Spleen (tissue), 11 donors: ENCODE data around the gene RNASE13. TPM values are rescaled to one million over a fixed set of nuclear protein-coding genes. Genes with fewer than 3 reads are reported as not detected.

Experiments
- DNase-seq: peaks from one replicate; pipeline ENCODE4 v3.0.0-alpha.2; 2020
- H3K27ac ChIP-seq, 8 donors: fragments of 200-600 bp; sonication (generic) in 7 of 8; 1 replicate in 4 of 8; 2 replicates in 4 of 8; pipeline versions ENCODE4 v1.5.0 to v1.8.0; 2016 to 2021; ENCODE audit warnings: inconsistent platforms in 4 of 8, mild to moderate bottlenecking in 4 of 8, moderate library complexity in 1 of 8
- H3K27me3 ChIP-seq, 7 donors: fragments of 200-600 bp; sonication (generic) in 6 of 7; replicated peaks in 1 of 7; 1 replicate in 4 of 7; 2 replicates in 3 of 7; pipeline versions ENCODE4 v1.5.0 to v1.8.0; 2016 to 2021; ENCODE audit warnings: inconsistent platforms in 3 of 7, mild to moderate bottlenecking in 1 of 7
- H3K36me3 ChIP-seq, 6 donors: fragments of 200-600 bp; sonication (generic) in 5 of 6; 1 replicate in 4 of 6; 2 replicates in 2 of 6; pipeline versions ENCODE4 v1.5.0 to v1.8.0; 2016 to 2021; ENCODE audit warnings: inconsistent platforms in 2 of 6
- H3K4me1 ChIP-seq, 6 donors: fragments of 200-600 bp; sonication (generic) in 5 of 6; 1 replicate in 3 of 6; 2 replicates in 3 of 6; pipeline versions ENCODE4 v1.5.0 to v1.8.0; 2016 to 2021; ENCODE audit warnings: inconsistent platforms in 3 of 6
- H3K4me3 ChIP-seq, 8 donors: fragments of 200-600 bp; sonication (generic) in 7 of 8; 1 replicate in 4 of 8; 2 replicates in 4 of 8; pipeline versions ENCODE4 v1.5.0 to v1.8.0; 2016 to 2021; ENCODE audit warnings: inconsistent platforms in 4 of 8, mild to moderate bottlenecking in 4 of 8, moderate library complexity in 2 of 8
- H3K9me3 ChIP-seq, 8 donors: fragments of 200-600 bp; sonication (generic) in 7 of 8; 1 replicate in 4 of 8; 2 replicates in 4 of 8; pipeline versions ENCODE4 v1.5.0 to v1.8.0; 2016 to 2021; ENCODE audit warnings: inconsistent platforms in 4 of 8
- POLR2A ChIP-seq, 3 donors: fragments of 450-650 bp; IDR thresholded peaks; one replicate each; pipeline ENCODE4 v1.5.1; 2017; ENCODE audit warnings: antibody characterized with exemption in 3 of 3, mild to moderate bottlenecking in 1 of 3
- POLR2AphosphoS5 ChIP-seq, 3 donors: sonication (generic); formaldehyde crosslinking; IDR thresholded peaks; one replicate each; pipeline ENCODE4 v1.5.1; 2017; ENCODE audit warnings: antibody characterized with exemption in 3 of 3
- WGBS, 5 donors: extraction: QIAGEN DNeasy Blood & Tissue Kit in 3 of 5; methylation state at CpG; one replicate each; pipeline versions ENCODE4 v1.1.5 to v1.1.7; 2013 to 2018; 5-methylcytosine and 5-hydroxymethylcytosine counted together
- intact Hi-C: fragments of 100-400 bp; cut with DNase I; formaldehyde crosslinking; loops from one replicate; pipeline ENCODE4 v1.15.0; 2023; ENCODE audit warnings: low total_unique reads
- polyA plus RNA-seq, 3 donors: library from polyadenylated mRNA; stranded (reverse); fragments of 200-250 nt; gene quantifications; one replicate each; pipeline ENCODE4 v1.2.1, GENCODE V29; 2013
- total RNA-seq, 7 donors: library from RNA; depleted of rRNA in 3 of 7; stranded (reverse); fragments of >200 nt in 3 of 7; fragmentation: NEBNext Ultra II Directional in 4 of 7; extraction: Animal tissue kit (Norgen Biotek cat#: 25700) in 4 of 7; gene quantifications; one replicate each; pipeline versions ENCODE4 v1.1.0 to v1.2.1, GENCODE V29; 2016 to 2021
- TF ChIP-seq, protein P1 (sequence below), 11 experiments: fragments of 200-600 bp in 7 of 11; fragments of 450-650 bp in 4 of 11; sonication (generic) in 4 of 11; IDR thresholded peaks in 8 of 11; conservative IDR thresholded peaks in 3 of 11; 1 replicate in 7 of 11; 2 replicates in 4 of 11; pipeline versions ENCODE4 v1.4.0 to v1.8.0; 2016 to 2021; ENCODE audit warnings: antibody characterized with exemption in 11 of 11, inconsistent platforms in 4 of 11, mild to moderate bottlenecking in 1 of 11
- donor health status: healthy with polysubstance abuse.
- donor health status: DM: no; HTN: no; CAD: no; lungs with moderate emphysema.
- donor health status: DM: no; HTN: no; CAD: no.
- donor health status: Bipolar disorder and iron deficiency.
- donor health status: healthy.
- donor health status: DM: no; HTN: no; CAD: no.
- donor health status: DM: yes; HTN: yes; CAD: no.

RNASE13 gene
- total and polyA plus RNA-seq, 10 donors = 0.30 TPM; not detected in 9

DNA sequence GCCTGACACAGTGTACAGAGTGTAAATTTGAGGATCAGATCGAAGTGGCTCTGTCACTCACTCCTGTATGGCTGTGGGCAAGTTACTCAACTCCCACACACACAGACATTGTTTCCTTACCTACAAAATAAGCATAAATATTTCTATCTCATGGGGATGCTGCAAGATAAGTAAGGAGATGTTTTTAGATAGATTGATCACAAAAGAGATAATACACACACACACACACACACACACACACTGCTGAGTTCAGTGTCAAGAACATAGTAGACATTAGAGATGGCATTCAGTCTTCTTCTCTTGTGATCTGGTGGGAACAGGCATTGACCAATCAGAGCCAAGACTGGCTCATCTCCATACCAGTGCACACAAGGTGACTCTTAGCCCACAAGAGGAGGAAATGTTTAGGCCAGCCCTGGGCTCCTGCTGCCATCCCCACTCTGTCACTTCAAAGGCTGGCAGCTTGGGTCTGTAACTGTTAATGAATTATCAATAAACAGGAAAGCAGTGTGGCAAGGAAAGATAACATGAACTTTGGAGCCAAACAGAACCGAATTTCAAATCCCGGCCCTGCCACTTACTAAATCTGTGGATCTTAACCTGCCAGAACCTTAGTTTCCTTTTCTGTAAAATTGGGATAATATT is 19.6 kb upstream of the RNASE13 start:
- peak overlapping the region in 6 of 8 donors; percentile 33 to 67 (median 42) for H3K27ac ChIP-seq
- 50 to 78% (median 69%) methylated on average over 3 of the region's 3 CpGs for WGBS, 5 donors
- peaks cover 0 to 6% (median 0%) of the 10 kb centered on the region in 7 donors for H3K27me3 ChIP-seq
- H3K4me1 ChIP-seq = peaks cover 0 to 46% (median 22%) of the 10 kb centered on the region in 6 donors
- no peak overlapping the region for H3K4me3 ChIP-seq
- no peaks in the 10 kb centered on the region for H3K9me3 ChIP-seq
- no peaks in the 10 kb centered on the region for H3K36me3 ChIP-seq
- intact Hi-C loops = no loop called here
- DNase-seq = no peak
- TF ChIP-seq, protein P1, sequence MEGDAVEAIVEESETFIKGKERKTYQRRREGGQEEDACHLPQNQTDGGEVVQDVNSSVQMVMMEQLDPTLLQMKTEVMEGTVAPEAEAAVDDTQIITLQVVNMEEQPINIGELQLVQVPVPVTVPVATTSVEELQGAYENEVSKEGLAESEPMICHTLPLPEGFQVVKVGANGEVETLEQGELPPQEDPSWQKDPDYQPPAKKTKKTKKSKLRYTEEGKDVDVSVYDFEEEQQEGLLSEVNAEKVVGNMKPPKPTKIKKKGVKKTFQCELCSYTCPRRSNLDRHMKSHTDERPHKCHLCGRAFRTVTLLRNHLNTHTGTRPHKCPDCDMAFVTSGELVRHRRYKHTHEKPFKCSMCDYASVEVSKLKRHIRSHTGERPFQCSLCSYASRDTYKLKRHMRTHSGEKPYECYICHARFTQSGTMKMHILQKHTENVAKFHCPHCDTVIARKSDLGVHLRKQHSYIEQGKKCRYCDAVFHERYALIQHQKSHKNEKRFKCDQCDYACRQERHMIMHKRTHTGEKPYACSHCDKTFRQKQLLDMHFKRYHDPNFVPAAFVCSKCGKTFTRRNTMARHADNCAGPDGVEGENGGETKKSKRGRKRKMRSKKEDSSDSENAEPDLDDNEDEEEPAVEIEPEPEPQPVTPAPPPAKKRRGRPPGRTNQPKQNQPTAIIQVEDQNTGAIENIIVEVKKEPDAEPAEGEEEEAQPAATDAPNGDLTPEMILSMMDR (IDR thresholded peaks at IDR 0.05 in 8 of 11, conservative IDR thresholded peaks at IDR 0.05 in 3 of 11) = no peak
- TF ChIP-seq POLR2A (IDR thresholded peaks at IDR 0.05) (no peak), POLR2AphosphoS5 (IDR thresholded peaks at IDR 0.05) (no peak)

GRCh38 chr14:21053184-21054122 is 18.8 kb upstream of the RNASE13 start:
- Histone ChIP-seq H3K27ac (peak overlapping the region in 5 of 8 donors; percentile 35 to 67 (median 42)), H3K36me3 (no peaks in the 10 kb centered on the region), H3K4me3 (no peak overlapping the region), H3K9me3 (no peaks in the 10 kb centered on the region), H3K27me3 (peaks cover 0 to 6% (median 0%) of the 10 kb centered on the region in 7 donors), H3K4me1 (peaks cover 0 to 48% (median 22%) of the 10 kb centered on the region in 6 donors)
- TF ChIP-seq, protein P1 (IDR thresholded peaks at IDR 0.05 in 8 of 11, conservative IDR thresholded peaks at IDR 0.05 in 3 of 11) = no peak
- no peak for TF ChIP-seq POLR2AphosphoS5 (IDR thresholded peaks at IDR 0.05)
- TF ChIP-seq POLR2A (IDR thresholded peaks at IDR 0.05) = no peak
- WGBS, 5 donors = 81 to 90% (median 87%) methylated on average over 20 of the region's 20 CpGs
- intact Hi-C loops = no loop called here
- no peak for DNase-seq

- H3K4me3 ChIP-seq = no peak overlapping the region
- H3K4me1 ChIP-seq = peaks cover 0 to 34% (median 13%) of the 10 kb centered on the region in 6 donors
- no peak overlapping the region for H3K27ac ChIP-seq
- no peaks in the 10 kb centered on the region for H3K36me3 ChIP-seq
- H3K9me3 ChIP-seq = no peaks in the 10 kb centered on the region
- DNase-seq = no peak
- TF ChIP-seq, protein P1 (IDR thresholded peaks at IDR 0.05 in 8 of 11, conservative IDR thresholded peaks at IDR 0.05 in 3 of 11) = no peak
- TF ChIP-seq POLR2AphosphoS5 (IDR thresholded peaks at IDR 0.05) = no peak
- no peak for TF ChIP-seq POLR2A (IDR thresholded peaks at IDR 0.05)
- intact Hi-C loops = no loop called here
- 38 to 59% (median 53%) methylated on average over 3 of the region's 3 CpGs for WGBS, 5 donors
- H3K27me3 ChIP-seq = peaks cover 0 to 6% (median 0%) of the 10 kb centered on the region in 7 donors
Observed at GRCh38 chr14:21050597-21050996, 16.0 kb upstream of the RNASE13 start.

DNA sequence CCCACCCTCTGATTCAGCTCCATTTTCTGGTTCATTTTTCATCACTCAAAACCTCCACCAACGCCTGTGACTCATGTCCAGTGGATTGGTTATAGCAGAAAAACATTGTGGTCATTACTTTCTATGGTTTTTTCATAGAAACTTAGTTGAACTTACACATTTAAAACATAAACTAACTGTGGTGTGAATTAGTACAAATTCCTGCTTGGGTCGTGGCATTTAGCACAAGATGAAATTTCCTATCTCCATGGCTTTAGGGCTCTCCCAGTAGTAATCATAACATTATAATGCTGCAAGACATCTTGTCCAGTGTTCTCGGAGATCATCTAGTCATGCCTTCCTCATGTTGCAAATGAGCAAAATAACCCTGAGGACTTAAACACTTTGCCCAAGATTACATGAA is 14.7 kb upstream of the RNASE13 start:
- WGBS, 5 donors = 65 to 85% (median 74%) methylated on average over 3 of the region's 3 CpGs
- no peak for DNase-seq
- no peaks in the 10 kb centered on the region for H3K9me3 ChIP-seq
- peaks cover 0 to 38% (median 12%) of the 10 kb centered on the region in 6 donors for H3K4me1 ChIP-seq
- intact Hi-C loops = no loop called here
- H3K27ac ChIP-seq = peak overlapping the region in 2 of 8 donors; percentile 16 to 45
- peaks cover 0 to 6% (median 0%) of the 10 kb centered on the region in 7 donors for H3K27me3 ChIP-seq
- H3K4me3 ChIP-seq = no peak overlapping the region
- no peak for TF ChIP-seq POLR2A (IDR thresholded peaks at IDR 0.05)
- TF ChIP-seq, protein P1 (IDR thresholded peaks at IDR 0.05 in 8 of 11, conservative IDR thresholded peaks at IDR 0.05 in 3 of 11) = no peak
- TF ChIP-seq POLR2AphosphoS5 (IDR thresholded peaks at IDR 0.05) = no peak
- H3K36me3 ChIP-seq = no peaks in the 10 kb centered on the region
